Endodermal cell (in vitro differentiated cells): Measurements from ENCODE around the gene C1orf210. TPM values are rescaled to one million over a fixed set of nuclear protein-coding genes. Genes with fewer than 3 reads are reported as not detected.

Experiments used
- DNase-seq: peaks from one replicate; pipeline ENCODE4 v3.0.0-alpha.2; 2017
- H3K27ac ChIP-seq: 2 replicates; pipeline ENCODE4 v1.5.1; 2013; ENCODE audit warnings: mild to moderate bottlenecking, low read depth, low read length, moderate library complexity
- H3K27me3 ChIP-seq: 2 replicates; pipeline ENCODE4 v1.6.1; 2013; ENCODE audit warnings: mild to moderate bottlenecking, low read length, moderate library complexity; ENCODE audit not compliant: insufficient read depth, control insufficient read depth, poor library complexity, severe bottlenecking
- H3K36me3 ChIP-seq: 2 replicates; pipeline ENCODE4 v1.7.0; 2013; ENCODE audit warnings: mild to moderate bottlenecking, low read length, moderate library complexity; ENCODE audit not compliant: control insufficient read depth, insufficient read depth
- H3K4me1 ChIP-seq: one replicate; pipeline ENCODE4 v1.7.0; 2013; ENCODE audit warnings: low read length; ENCODE audit not compliant: control insufficient read depth, insufficient read depth
- H3K4me3 ChIP-seq: 2 replicates; pipeline ENCODE4 v1.5.1; 2013; ENCODE audit warnings: mild to moderate bottlenecking, low read length, moderate library complexity
- H3K9ac ChIP-seq: 2 replicates; pipeline ENCODE4 v1.6.1; 2013; ENCODE audit warnings: mild to moderate bottlenecking, low read length, moderate library complexity; ENCODE audit not compliant: poor library complexity, severe bottlenecking; ENCODE audit errors: extremely low read depth
- H3K9me3 ChIP-seq: 2 replicates; pipeline ENCODE4 v1.6.1; 2013; ENCODE audit warnings: mild to moderate bottlenecking, low read length, moderate library complexity; ENCODE audit not compliant: control insufficient read depth
- H3K27ac Mint-ChIP-seq: 2 replicates; pipeline ENCODE4 v1.8.0; 2020; ENCODE audit warnings: mixed read lengths
- H3K27me3 Mint-ChIP-seq: 2 replicates; pipeline ENCODE4 v1.8.0; 2021; ENCODE audit warnings: mild to moderate bottlenecking, mixed read lengths; ENCODE audit not compliant: insufficient read depth
- H3K36me3 Mint-ChIP-seq: 2 replicates; pipeline ENCODE4 v1.8.0; 2020; ENCODE audit warnings: low read depth, mixed read lengths
- H3K4me1 Mint-ChIP-seq: 2 replicates; pipeline ENCODE4 v1.8.0; 2020; ENCODE audit warnings: mixed read lengths
- H3K4me3 Mint-ChIP-seq: 2 replicates; pipeline ENCODE4 v1.8.0; 2020; ENCODE audit warnings: mild to moderate bottlenecking, moderate library complexity, mixed read lengths
- H3K9me3 Mint-ChIP-seq: 2 replicates; pipeline ENCODE4 v1.8.0; 2020; ENCODE audit warnings: mild to moderate bottlenecking, mixed read lengths
- WGBS, 2 experiments: methylation state at CpG; one replicate each; pipeline versions ENCODE4 v1.1.5 to v1.1.7; 2013; ENCODE audit warnings: missing lambda C conversion rate in 2 of 2, mixed read lengths in 1 of 2; ENCODE audit not compliant: insufficient coverage in 1 of 2, insufficient read length in 1 of 2; 5-methylcytosine and 5-hydroxymethylcytosine counted together
- total RNA-seq, 2 donors: library from RNA; stranded (reverse); fragmentation: NEBNext Ultra II Directional in 1 of 2; extraction: Animal tissue kit (Norgen Biotek cat#: 25700) in 1 of 2; gene quantifications; 2 replicates in 1 of 2; 3 replicates in 1 of 2; pipeline ENCODE4 v1.2.1, GENCODE V29; 2021
- TF ChIP-seq, protein P1 (sequence below): fragments of 200-600 bp; sonication (generic); conservative IDR thresholded peaks from 2 replicates; pipeline ENCODE4 v1.5.0; 2021; ENCODE audit warnings: antibody characterized with exemption, mild to moderate bottlenecking

The C1orf210 gene
- total RNA-seq, 2 donors from 2014 or later = 9.7 to 17.9 TPM

DNA sequence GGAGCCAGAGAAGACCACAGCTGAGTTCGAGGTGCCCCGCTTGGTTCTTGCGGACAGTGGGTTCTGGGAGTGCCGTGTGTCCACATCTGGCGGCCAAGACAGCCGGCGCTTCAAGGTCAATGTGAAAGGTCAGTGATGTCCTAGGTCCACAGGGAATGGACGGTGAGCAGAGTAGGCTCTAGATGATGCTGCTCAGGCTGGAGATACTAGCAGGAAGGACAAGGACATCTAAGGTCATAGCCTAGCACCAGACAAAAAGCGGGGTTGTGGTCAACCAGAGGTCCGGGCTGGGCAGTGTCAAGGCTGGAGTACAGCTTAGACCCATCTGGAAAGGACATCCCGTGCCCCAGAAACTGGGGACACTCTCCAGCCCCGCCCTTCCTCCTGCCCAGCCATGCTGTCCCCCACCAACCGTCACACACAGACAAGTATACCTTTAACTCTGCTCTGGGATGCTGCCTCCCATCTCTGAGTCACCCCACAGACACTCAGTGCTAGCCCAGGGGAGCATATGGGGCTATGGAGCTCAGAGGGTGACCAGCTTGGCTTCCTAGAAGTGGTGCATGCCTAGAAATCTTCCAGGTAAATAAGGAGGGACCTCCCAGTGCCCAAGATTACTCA lies 24.1 kb upstream of the C1orf210 start:
- Mint-ChIP-seq H3K36me3 (no peaks in the 10 kb centered on the region), H3K9me3 (no peaks in the 10 kb centered on the region), H3K4me1 (peaks cover 6% of the 10 kb centered on the region), H3K27ac (no peak overlapping the region), H3K4me3 (no peak overlapping the region), H3K27me3 (peaks cover 4% of the 10 kb centered on the region)
- WGBS, 2 experiments = 92 to 100% methylated on average over 8 to 13 of the region's 13 CpGs
- DNase-seq = no peak
- H3K4me1 ChIP-seq = no peaks in the 10 kb centered on the region
- no peak overlapping the region for H3K27ac ChIP-seq
- no peak overlapping the region for H3K9ac ChIP-seq
- no peaks in the 10 kb centered on the region for H3K36me3 ChIP-seq
- no peaks in the 10 kb centered on the region for H3K9me3 ChIP-seq
- no peaks in the 10 kb centered on the region for H3K27me3 ChIP-seq
- no peak overlapping the region for H3K4me3 ChIP-seq
- TF ChIP-seq, protein P1, sequence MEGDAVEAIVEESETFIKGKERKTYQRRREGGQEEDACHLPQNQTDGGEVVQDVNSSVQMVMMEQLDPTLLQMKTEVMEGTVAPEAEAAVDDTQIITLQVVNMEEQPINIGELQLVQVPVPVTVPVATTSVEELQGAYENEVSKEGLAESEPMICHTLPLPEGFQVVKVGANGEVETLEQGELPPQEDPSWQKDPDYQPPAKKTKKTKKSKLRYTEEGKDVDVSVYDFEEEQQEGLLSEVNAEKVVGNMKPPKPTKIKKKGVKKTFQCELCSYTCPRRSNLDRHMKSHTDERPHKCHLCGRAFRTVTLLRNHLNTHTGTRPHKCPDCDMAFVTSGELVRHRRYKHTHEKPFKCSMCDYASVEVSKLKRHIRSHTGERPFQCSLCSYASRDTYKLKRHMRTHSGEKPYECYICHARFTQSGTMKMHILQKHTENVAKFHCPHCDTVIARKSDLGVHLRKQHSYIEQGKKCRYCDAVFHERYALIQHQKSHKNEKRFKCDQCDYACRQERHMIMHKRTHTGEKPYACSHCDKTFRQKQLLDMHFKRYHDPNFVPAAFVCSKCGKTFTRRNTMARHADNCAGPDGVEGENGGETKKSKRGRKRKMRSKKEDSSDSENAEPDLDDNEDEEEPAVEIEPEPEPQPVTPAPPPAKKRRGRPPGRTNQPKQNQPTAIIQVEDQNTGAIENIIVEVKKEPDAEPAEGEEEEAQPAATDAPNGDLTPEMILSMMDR = no peak

DNA sequence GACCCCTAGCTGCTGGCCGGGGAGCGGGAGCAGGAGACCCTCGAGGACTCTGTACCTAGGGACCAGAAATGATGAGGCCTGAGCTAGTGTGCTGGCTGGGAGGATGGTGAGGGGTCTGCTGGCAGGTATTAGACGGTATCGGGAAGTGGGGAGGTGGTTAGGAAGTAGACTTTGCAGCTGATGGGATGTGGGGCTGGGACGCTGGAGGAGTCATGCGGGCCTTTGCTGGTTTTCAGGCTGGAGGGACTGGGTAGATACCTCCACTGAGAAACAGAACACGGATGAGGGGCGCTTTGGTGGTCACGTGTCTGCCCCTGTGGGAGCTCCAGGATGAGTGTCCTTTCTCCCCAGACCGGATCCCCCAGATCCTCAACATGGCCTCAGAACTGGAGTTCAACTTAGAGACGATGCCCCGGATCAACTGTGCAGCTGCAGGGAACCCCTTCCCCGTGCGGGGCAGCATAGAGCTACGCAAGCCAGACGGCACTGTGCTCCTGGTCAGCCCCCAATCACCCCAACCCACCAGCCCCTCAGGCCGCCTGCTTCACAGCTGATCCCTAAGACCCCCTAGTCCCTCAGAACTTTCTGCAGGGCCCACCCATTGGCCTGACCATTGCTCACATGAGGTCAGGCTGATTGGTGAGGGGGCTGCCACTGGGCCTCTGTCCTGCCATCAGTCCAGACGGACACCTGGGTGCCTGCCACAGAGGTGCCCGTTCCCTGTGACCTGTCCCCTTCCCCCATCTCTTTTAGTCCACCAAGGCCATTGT lies 23.4 kb upstream of the C1orf210 start:
- TF ChIP-seq, protein P1 = no peak
- H3K4me1 Mint-ChIP-seq = peaks cover 6% of the 10 kb centered on the region
- H3K4me3 Mint-ChIP-seq = no peak overlapping the region
- no peaks in the 10 kb centered on the region for H3K27me3 ChIP-seq
- H3K9ac ChIP-seq = no peak overlapping the region
- no peaks in the 10 kb centered on the region for H3K36me3 Mint-ChIP-seq
- no peak overlapping the region for H3K27ac ChIP-seq
- no peak overlapping the region for H3K4me3 ChIP-seq
- H3K27me3 Mint-ChIP-seq = peaks cover 4% of the 10 kb centered on the region
- 93 to 94% methylated on average over 10 to 20 of the region's 20 CpGs for WGBS, 2 experiments
- no peak for DNase-seq
- H3K9me3 Mint-ChIP-seq = no peaks in the 10 kb centered on the region
- no peak overlapping the region for H3K27ac Mint-ChIP-seq
- no peaks in the 10 kb centered on the region for H3K4me1 ChIP-seq
- H3K9me3 ChIP-seq = no peaks in the 10 kb centered on the region
- H3K36me3 ChIP-seq = no peaks in the 10 kb centered on the region

DNA sequence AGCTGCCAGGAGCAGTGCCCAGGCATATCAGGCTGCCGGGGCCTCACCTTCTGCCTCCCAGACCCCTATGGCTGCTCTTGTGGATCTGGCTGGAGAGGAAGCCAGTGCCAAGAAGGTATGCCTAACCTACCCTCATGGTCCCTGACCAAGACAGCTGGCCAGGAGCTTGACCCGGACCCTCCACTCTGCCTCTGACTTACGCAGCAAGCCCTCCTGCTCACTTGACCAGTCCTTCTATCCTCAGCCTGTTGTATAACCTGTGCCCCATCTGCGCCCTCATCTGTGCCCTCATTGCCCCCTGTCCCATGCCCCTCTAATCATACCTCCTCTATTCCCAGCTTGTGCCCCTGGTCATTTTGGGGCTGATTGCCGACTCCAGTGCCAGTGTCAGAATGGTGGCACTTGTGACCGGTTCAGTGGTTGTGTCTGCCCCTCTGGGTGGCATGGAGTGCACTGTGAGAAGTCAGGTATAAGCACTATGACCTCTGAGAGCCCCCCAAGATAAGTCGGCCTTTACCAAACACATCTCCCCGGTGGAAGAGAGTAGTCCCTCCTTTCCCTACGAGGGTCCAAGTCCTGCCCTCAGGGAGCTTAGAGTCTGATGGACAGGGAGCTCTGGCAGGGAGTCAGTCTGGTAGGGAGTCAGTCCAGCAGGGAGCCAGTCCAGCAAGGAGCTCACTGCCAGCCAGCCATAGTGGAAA lies 22.2 kb upstream of the C1orf210 start:
- Histone ChIP-seq H3K27ac (no peak overlapping the region), H3K9ac (no peak overlapping the region), H3K4me3 (no peak overlapping the region), H3K36me3 (no peaks in the 10 kb centered on the region), H3K9me3 (no peaks in the 10 kb centered on the region), H3K27me3 (no peaks in the 10 kb centered on the region), H3K4me1 (no peaks in the 10 kb centered on the region)
- H3K4me1 Mint-ChIP-seq = peaks cover 15% of the 10 kb centered on the region
- peaks cover 4% of the 10 kb centered on the region for H3K27me3 Mint-ChIP-seq
- no peak overlapping the region for H3K27ac Mint-ChIP-seq
- H3K4me3 Mint-ChIP-seq = no peak overlapping the region
- TF ChIP-seq, protein P1 = no peak
- no peaks in the 10 kb centered on the region for H3K9me3 Mint-ChIP-seq
- H3K36me3 Mint-ChIP-seq = no peaks in the 10 kb centered on the region
- 93 to 100% methylated on average over 5 to 9 of the region's 9 CpGs for WGBS, 2 experiments
- DNase-seq = no peak
